Measurements from ENCODE around the gene NRIP1. TPM values are rescaled to one million over a fixed set of nuclear protein-coding genes. Genes with fewer than 3 reads are reported as not detected.

The NRIP1 gene
- total and polyA plus RNA-seq, 2 of the 8 experiments (the other 6 are each of a cell fraction or from before 2014, with no cell fraction given), result 1.5 to 9.3 TPM

GRCh38 chr21:15057285-15057684 lies 7.5 kb downstream of the NRIP1 start (continued):
- no peak for TF ChIP-seq CHD7 (IDR thresholded peaks at IDR 0.05; ENCODE audit: insufficient replicate concordance, low read length)
